ENCODE measurements around the gene SPINT2.

SPINT2 gene

DNA sequence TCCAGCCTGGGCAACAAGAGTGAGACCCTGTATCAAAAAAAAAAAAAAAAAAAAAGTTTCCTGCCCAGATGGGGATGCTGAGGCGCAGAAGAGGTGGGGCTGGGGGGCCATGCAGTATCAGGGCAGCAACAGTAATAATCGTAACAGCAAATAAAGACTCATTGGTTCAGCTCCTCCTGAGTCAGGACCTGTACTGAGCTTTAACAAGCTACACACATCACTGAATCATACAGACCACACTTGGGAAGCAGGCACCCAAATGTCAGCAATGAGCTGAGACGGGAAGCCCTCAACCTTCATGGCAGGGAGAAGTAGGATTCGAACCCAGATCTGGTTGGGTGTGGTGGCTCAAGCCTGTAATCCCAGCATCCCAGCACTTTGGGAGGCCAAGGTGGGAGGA, 29.8 kb upstream of the SPINT2 start:
- H3K4me3 ChIP-seq (ENCODE audit: insufficient read depth, low read depth, low read length, poor library complexity, severe bottlenecking), result no peak overlapping the region
- DNase-seq, result no peak
- H3K27ac ChIP-seq (ENCODE audit: insufficient read depth, low read length, poor library complexity, severe bottlenecking), result no peak overlapping the region
- H3K27me3 ChIP-seq (replicated peaks; ENCODE audit: control insufficient read depth, insufficient read depth, low read length, poor library complexity, severe bottlenecking), result no peaks in the 10 kb centered on the region
- H3K36me3 ChIP-seq (ENCODE audit: control insufficient read depth, insufficient read depth, low read length), result no peaks in the 10 kb centered on the region
- H3K9me3 ChIP-seq (ENCODE audit: control insufficient read depth, low read length), result no peaks in the 10 kb centered on the region
- no peaks in the 10 kb centered on the region for H3K4me1 ChIP-seq (ENCODE audit: control insufficient read depth, insufficient read depth, low read length, poor library complexity, severe bottlenecking)

DNA sequence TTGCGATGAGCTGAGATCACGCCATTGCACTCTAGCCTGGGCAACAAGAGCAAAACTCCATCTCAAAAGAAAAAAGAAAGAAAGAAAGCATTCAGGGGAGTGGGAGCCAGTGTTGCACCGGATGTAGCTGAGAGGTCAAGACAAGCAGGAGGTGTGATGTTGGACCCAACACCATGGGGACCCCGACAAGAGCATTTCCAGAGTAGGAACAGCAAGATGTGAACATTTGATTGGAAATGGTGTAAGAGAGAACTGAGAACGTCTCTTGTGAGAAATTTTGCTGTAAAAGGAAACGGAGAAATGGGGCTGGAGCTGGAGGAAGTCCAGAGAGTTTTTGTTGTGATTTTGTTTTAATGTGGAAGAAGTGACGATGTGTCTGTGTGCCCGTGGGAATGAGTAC, 24.6 kb upstream of the SPINT2 start:
- Histone ChIP-seq H3K4me3 (ENCODE audit: insufficient read depth, low read depth, low read length, poor library complexity, severe bottlenecking) (no peak overlapping the region), H3K9me3 (ENCODE audit: control insufficient read depth, low read length) (no peaks in the 10 kb centered on the region), H3K27me3 (replicated peaks; ENCODE audit: control insufficient read depth, insufficient read depth, low read length, poor library complexity, severe bottlenecking) (no peaks in the 10 kb centered on the region), H3K27ac (ENCODE audit: insufficient read depth, low read length, poor library complexity, severe bottlenecking) (no peak overlapping the region), H3K36me3 (ENCODE audit: control insufficient read depth, insufficient read depth, low read length) (no peaks in the 10 kb centered on the region), H3K4me1 (ENCODE audit: control insufficient read depth, insufficient read depth, low read length, poor library complexity, severe bottlenecking) (no peaks in the 10 kb centered on the region)
- no peak for DNase-seq

- no peak overlapping the region for H3K4me3 ChIP-seq (ENCODE audit: insufficient read depth, low read depth, low read length, poor library complexity, severe bottlenecking)
- no peak for DNase-seq
- H3K27me3 ChIP-seq (replicated peaks; ENCODE audit: control insufficient read depth, insufficient read depth, low read length, poor library complexity, severe bottlenecking), result no peaks in the 10 kb centered on the region
- H3K4me1 ChIP-seq (ENCODE audit: control insufficient read depth, insufficient read depth, low read length, poor library complexity, severe bottlenecking), result no peaks in the 10 kb centered on the region
- no peaks in the 10 kb centered on the region for H3K9me3 ChIP-seq (ENCODE audit: control insufficient read depth, low read length)
- H3K36me3 ChIP-seq (ENCODE audit: control insufficient read depth, insufficient read depth, low read length), result no peaks in the 10 kb centered on the region
- no peak overlapping the region for H3K27ac ChIP-seq (ENCODE audit: insufficient read depth, low read length, poor library complexity, severe bottlenecking)
These were observed 21.1 kb upstream of the SPINT2 start for GRCh38 chr19:38243279-38243673.

GRCh38 chr19:38245826-38246498, 18.4 kb upstream of the SPINT2 start:
- Histone ChIP-seq H3K36me3 (ENCODE audit: control insufficient read depth, insufficient read depth, low read length) (no peaks in the 10 kb centered on the region), H3K27me3 (replicated peaks; ENCODE audit: control insufficient read depth, insufficient read depth, low read length, poor library complexity, severe bottlenecking) (no peaks in the 10 kb centered on the region), H3K4me3 (ENCODE audit: insufficient read depth, low read depth, low read length, poor library complexity, severe bottlenecking) (no peak overlapping the region), H3K4me1 (ENCODE audit: control insufficient read depth, insufficient read depth, low read length, poor library complexity, severe bottlenecking) (no peaks in the 10 kb centered on the region), H3K9me3 (ENCODE audit: control insufficient read depth, low read length) (no peaks in the 10 kb centered on the region), H3K27ac (ENCODE audit: insufficient read depth, low read length, poor library complexity, severe bottlenecking) (no peak overlapping the region)
- no peak for DNase-seq

DNA sequence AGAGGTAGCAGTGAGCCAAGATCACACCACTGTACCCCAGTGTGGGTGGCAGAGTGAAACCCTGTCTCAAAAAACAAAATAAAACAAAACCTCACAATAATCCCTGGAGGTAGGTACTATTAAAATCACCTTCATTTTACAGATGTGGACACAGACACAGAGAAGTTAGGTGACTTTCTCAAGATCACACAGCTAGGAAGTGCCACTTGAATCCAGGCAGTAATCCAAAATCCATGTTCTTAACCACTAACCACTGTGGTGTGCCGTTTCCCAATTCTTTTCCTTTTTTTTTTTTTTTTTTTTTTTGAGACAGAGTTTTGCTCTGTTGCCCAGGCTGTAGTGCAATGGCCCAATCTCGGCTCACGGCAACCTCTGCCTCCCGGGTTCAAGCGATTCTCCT, 17.2 kb upstream of the SPINT2 start:
- no peaks in the 10 kb centered on the region for H3K27me3 ChIP-seq (replicated peaks; ENCODE audit: control insufficient read depth, insufficient read depth, low read length, poor library complexity, severe bottlenecking)
- no peak overlapping the region for H3K4me3 ChIP-seq (ENCODE audit: insufficient read depth, low read depth, low read length, poor library complexity, severe bottlenecking)
- no peak overlapping the region for H3K27ac ChIP-seq (ENCODE audit: insufficient read depth, low read length, poor library complexity, severe bottlenecking)
- no peaks in the 10 kb centered on the region for H3K9me3 ChIP-seq (ENCODE audit: control insufficient read depth, low read length)
- H3K36me3 ChIP-seq (ENCODE audit: control insufficient read depth, insufficient read depth, low read length), result no peaks in the 10 kb centered on the region
- H3K4me1 ChIP-seq (ENCODE audit: control insufficient read depth, insufficient read depth, low read length, poor library complexity, severe bottlenecking), result no peaks in the 10 kb centered on the region
- DNase-seq, result no peak

DNA sequence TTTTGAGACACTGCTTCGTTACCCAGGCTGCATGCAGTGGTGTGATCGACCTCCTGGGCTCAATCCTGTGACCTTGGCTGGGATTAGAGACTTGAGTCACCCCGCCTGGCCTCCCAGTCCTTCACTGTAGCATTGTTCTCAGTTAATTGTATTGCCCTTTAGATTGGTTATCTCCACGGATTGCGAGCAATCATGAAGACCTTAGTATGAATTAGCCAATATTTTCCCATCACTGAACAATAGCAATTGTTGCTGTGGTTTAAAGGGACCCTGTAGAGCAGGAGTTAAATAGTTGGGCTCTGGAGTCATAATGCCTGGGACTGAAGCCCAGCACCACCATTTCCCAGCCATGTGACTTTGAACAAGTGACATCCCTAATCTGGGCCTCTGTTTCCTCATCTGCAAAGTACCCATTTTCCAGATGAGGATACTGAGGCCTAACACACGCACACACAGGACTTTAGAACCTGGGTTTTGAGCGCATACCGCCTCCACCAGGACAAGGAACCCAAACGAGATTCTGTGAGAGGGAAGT, 16.6 kb upstream of the SPINT2 start:
- no peak for DNase-seq
- Histone ChIP-seq H3K36me3 (ENCODE audit: control insufficient read depth, insufficient read depth, low read length) (no peaks in the 10 kb centered on the region), H3K27ac (ENCODE audit: insufficient read depth, low read length, poor library complexity, severe bottlenecking) (no peak overlapping the region), H3K4me1 (ENCODE audit: control insufficient read depth, insufficient read depth, low read length, poor library complexity, severe bottlenecking) (no peaks in the 10 kb centered on the region), H3K4me3 (ENCODE audit: insufficient read depth, low read depth, low read length, poor library complexity, severe bottlenecking) (no peak overlapping the region), H3K27me3 (replicated peaks; ENCODE audit: control insufficient read depth, insufficient read depth, low read length, poor library complexity, severe bottlenecking) (no peaks in the 10 kb centered on the region), H3K9me3 (ENCODE audit: control insufficient read depth, low read length) (no peaks in the 10 kb centered on the region)

DNA sequence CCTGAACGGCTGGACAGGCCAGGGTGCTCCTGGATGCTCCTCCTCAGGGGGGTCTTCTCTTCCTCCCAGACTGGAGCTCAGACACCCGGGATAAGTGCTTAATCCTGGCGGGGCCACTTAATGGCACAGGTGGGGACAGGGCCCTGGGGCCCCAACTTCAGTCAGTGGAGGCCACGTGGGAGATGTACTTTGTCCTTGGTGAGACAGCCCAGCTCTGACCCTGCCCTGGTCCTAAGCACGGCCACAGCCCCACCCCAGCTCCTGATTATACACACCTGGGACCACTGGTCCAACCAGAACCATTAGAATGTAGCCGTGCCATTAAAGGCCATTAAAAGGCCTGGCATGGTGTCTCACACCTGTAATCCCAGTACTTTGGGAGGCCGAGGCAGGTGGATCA, 16.0 kb upstream of the SPINT2 start:
- H3K4me1 ChIP-seq (ENCODE audit: control insufficient read depth, insufficient read depth, low read length, poor library complexity, severe bottlenecking), result no peaks in the 10 kb centered on the region
- H3K4me3 ChIP-seq (ENCODE audit: insufficient read depth, low read depth, low read length, poor library complexity, severe bottlenecking), result no peak overlapping the region
- no peaks in the 10 kb centered on the region for H3K36me3 ChIP-seq (ENCODE audit: control insufficient read depth, insufficient read depth, low read length)
- H3K27ac ChIP-seq (ENCODE audit: insufficient read depth, low read length, poor library complexity, severe bottlenecking), result no peak overlapping the region
- H3K9me3 ChIP-seq (ENCODE audit: control insufficient read depth, low read length), result no peaks in the 10 kb centered on the region
- no peaks in the 10 kb centered on the region for H3K27me3 ChIP-seq (replicated peaks; ENCODE audit: control insufficient read depth, insufficient read depth, low read length, poor library complexity, severe bottlenecking)
- no peak for DNase-seq

- no peak overlapping the region for H3K27ac ChIP-seq (ENCODE audit: insufficient read depth, low read length, poor library complexity, severe bottlenecking)
- H3K9me3 ChIP-seq (ENCODE audit: control insufficient read depth, low read length), result no peaks in the 10 kb centered on the region
- H3K4me3 ChIP-seq (ENCODE audit: insufficient read depth, low read depth, low read length, poor library complexity, severe bottlenecking), result no peak overlapping the region
- DNase-seq, result no peak
- H3K27me3 ChIP-seq (replicated peaks; ENCODE audit: control insufficient read depth, insufficient read depth, low read length, poor library complexity, severe bottlenecking), result no peaks in the 10 kb centered on the region
- H3K4me1 ChIP-seq (ENCODE audit: control insufficient read depth, insufficient read depth, low read length, poor library complexity, severe bottlenecking), result no peaks in the 10 kb centered on the region
- H3K36me3 ChIP-seq (ENCODE audit: control insufficient read depth, insufficient read depth, low read length), result no peaks in the 10 kb centered on the region
These were observed 13.9 kb upstream of the SPINT2 start for GRCh38 chr19:38250428-38250820.

DNA sequence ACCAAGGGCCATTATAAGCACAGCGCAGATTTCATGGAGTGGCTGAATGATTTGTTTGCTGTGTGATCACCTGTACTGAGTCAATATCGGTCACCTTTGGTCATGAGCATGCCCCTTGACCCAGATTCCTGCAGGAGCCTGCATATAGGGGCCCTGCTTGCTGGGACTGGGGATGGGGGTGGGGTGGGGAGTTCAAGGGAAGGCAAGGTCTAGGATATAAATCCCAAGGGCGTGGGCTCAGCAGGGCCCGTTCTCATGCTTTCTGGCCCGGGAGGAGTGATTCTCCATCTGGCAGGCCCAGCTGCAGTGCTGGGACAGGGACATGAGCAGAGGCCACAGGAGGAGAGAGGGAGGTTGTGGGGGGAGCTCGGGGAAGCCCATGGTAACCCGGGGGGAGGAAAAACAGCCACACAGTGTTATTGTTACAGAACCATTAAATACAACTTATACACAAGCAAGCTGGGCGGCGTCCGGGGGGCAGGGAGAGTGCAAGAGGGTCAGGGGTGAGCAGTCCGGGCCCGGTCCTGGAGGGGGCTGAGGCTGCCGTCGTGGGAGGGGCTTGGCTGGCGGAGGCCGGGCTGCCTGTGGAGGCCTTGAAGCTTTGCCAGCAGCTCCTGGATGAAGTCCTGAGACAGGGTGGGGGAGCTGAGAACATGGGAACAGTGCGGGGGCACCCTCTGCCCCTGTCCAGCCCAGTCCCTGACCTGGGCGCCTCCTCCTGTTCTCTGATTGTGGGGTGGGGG, 13.4 kb upstream of the SPINT2 start:
- Histone ChIP-seq H3K27me3 (replicated peaks; ENCODE audit: control insufficient read depth, insufficient read depth, low read length, poor library complexity, severe bottlenecking) (no peaks in the 10 kb centered on the region), H3K4me3 (ENCODE audit: insufficient read depth, low read depth, low read length, poor library complexity, severe bottlenecking) (no peak overlapping the region), H3K27ac (ENCODE audit: insufficient read depth, low read length, poor library complexity, severe bottlenecking) (no peak overlapping the region), H3K9me3 (ENCODE audit: control insufficient read depth, low read length) (no peaks in the 10 kb centered on the region), H3K36me3 (ENCODE audit: control insufficient read depth, insufficient read depth, low read length) (no peaks in the 10 kb centered on the region), H3K4me1 (ENCODE audit: control insufficient read depth, insufficient read depth, low read length, poor library complexity, severe bottlenecking) (no peaks in the 10 kb centered on the region)
- no peak for DNase-seq

GRCh38 chr19:38251564-38252051, 12.8 kb upstream of the SPINT2 start:
- peaks cover 4% of the 10 kb centered on the region for H3K4me1 ChIP-seq (ENCODE audit: control insufficient read depth, insufficient read depth, low read length, poor library complexity, severe bottlenecking)
- H3K27ac ChIP-seq (ENCODE audit: insufficient read depth, low read length, poor library complexity, severe bottlenecking), result no peak overlapping the region
- H3K27me3 ChIP-seq (replicated peaks; ENCODE audit: control insufficient read depth, insufficient read depth, low read length, poor library complexity, severe bottlenecking), result peaks cover 5% of the 10 kb centered on the region
- H3K9me3 ChIP-seq (ENCODE audit: control insufficient read depth, low read length), result no peaks in the 10 kb centered on the region
- no peak for DNase-seq
- H3K4me3 ChIP-seq (ENCODE audit: insufficient read depth, low read depth, low read length, poor library complexity, severe bottlenecking), result no peak overlapping the region
- H3K36me3 ChIP-seq (ENCODE audit: control insufficient read depth, insufficient read depth, low read length), result no peaks in the 10 kb centered on the region
